K562 (cell line): ENCODE data around the gene LRRC74B. TPM values are rescaled to one million over a fixed set of nuclear protein-coding genes. Genes with fewer than 3 reads are reported as not detected.

Experiments
- ATF1 ChIP-seq, 2 experiments: fragments of 450-650 bp in 1 of 2; IDR thresholded peaks; 2 replicates each; pipeline ENCODE4 v1.6.1; 2016; ENCODE audit warnings: missing compliant biosample characterization in 1 of 2, missing genetic modification characterization in 1 of 2
- BACH1 ChIP-seq: fragments of 200-800 bp; sonication (Bioruptor generic); IDR thresholded peaks from 2 replicates; pipeline ENCODE4 v1.6.1; 2016; ENCODE audit warnings: missing genetic modification characterization, missing compliant biosample characterization
- CREM ChIP-seq: IDR thresholded peaks from 2 replicates; pipeline ENCODE4 v1.6.1; 2014; ENCODE audit warnings: antibody characterized with exemption, low read depth
- CSDE1 ChIP-seq, 2 experiments: fragments of 450-650 bp; IDR thresholded peaks; 2 replicates each; pipeline ENCODE4 v1.6.1; 2016; ENCODE audit warnings: mild to moderate bottlenecking in 1 of 2
- EP400 ChIP-seq: fragments of 450-650 bp; IDR thresholded peaks from 2 replicates; pipeline ENCODE4 v1.6.1; 2017; ENCODE audit warnings: antibody characterized with exemption, mild to moderate bottlenecking, moderate library complexity
- GABPB1 ChIP-seq: sonication (generic); formaldehyde crosslinking; IDR thresholded peaks from 2 replicates; pipeline ENCODE4 v1.8.0; 2022; ENCODE audit warnings: mild to moderate bottlenecking, missing genetic modification reagents
- MECOM ChIP-seq: fragments of 250-450 bp; sonication (Bioruptor Pico); IDR thresholded peaks from 2 replicates; pipeline ENCODE4 v1.8.0; 2022; ENCODE audit warnings: inconsistent platforms
- MLLT1 ChIP-seq, 2 experiments: fragments of 450-650 bp; IDR thresholded peaks; 2 replicates each; pipeline ENCODE4 v1.6.1; 2016
- MTA1 ChIP-seq: fragments of 450-650 bp; IDR thresholded peaks from 2 replicates; pipeline ENCODE4 v1.6.1; 2017; ENCODE audit warnings: borderline replicate concordance
- NFE2L1 ChIP-seq: fragments of 450-650 bp; IDR thresholded peaks from 2 replicates; pipeline ENCODE4 v1.6.1; 2016; ENCODE audit warnings: missing genetic modification characterization, low read depth, mild to moderate bottlenecking, missing compliant biosample characterization, moderate library complexity, borderline replicate concordance
- POLR2H ChIP-seq: IDR thresholded peaks from 2 replicates; pipeline ENCODE4 v1.6.1; 2016; ENCODE audit warnings: missing genetic modification characterization, low read depth, mild to moderate bottlenecking, control low read depth, missing compliant biosample characterization, moderate library complexity
- POLR3A ChIP-seq: IDR thresholded peaks from 2 replicates; pipeline ENCODE4 v1.6.1; 2011; ENCODE audit warnings: borderline replicate concordance, mild to moderate bottlenecking, moderate library complexity; ENCODE audit not compliant: insufficient read length, insufficient read depth; ENCODE audit errors: extremely low read depth
- POLR3G ChIP-seq: IDR thresholded peaks from 2 replicates; pipeline ENCODE4 v1.6.1; 2011; ENCODE audit not compliant: insufficient read length, insufficient replicate concordance; ENCODE audit errors: extremely low read depth
- RFX7 ChIP-seq: fragments of 250-450 bp; sonication (Bioruptor Pico); IDR thresholded peaks from 2 replicates; pipeline ENCODE4 v1.5.1; 2021; ENCODE audit warnings: mild to moderate bottlenecking
- TAF1 ChIP-seq: IDR thresholded peaks from 2 replicates; pipeline ENCODE4 v1.6.1; 2011; ENCODE audit warnings: mild to moderate bottlenecking, low read length, moderate library complexity; ENCODE audit not compliant: insufficient read depth, control insufficient read depth, severe bottlenecking; ENCODE audit errors: extremely low read depth
- ZC3H11A ChIP-seq: IDR thresholded peaks from 2 replicates; pipeline ENCODE4 v1.6.1; 2012; ENCODE audit warnings: low read depth, low read length, improper control_type of control experiment
- ZNF12 ChIP-seq: sonication (generic); formaldehyde crosslinking; IDR thresholded peaks from 2 replicates; pipeline ENCODE4 v1.4.0; 2020; ENCODE audit warnings: mild to moderate bottlenecking, missing genetic modification reagents
- ZNF121 ChIP-seq: sonication (generic); formaldehyde crosslinking; conservative IDR thresholded peaks from 2 replicates; pipeline ENCODE4 v1.8.0; 2022; ENCODE audit warnings: missing genetic modification reagents
- ZNF253 ChIP-seq: fragments of 250-450 bp; sonication (Bioruptor Pico); conservative IDR thresholded peaks from 2 replicates; pipeline ENCODE4 v1.6.1; 2021; ENCODE audit warnings: mild to moderate bottlenecking
- ZNF311 ChIP-seq: fragments of 250-450 bp; sonication (Bioruptor Pico); IDR thresholded peaks from 2 replicates; pipeline ENCODE4 v1.4.0; 2020; ENCODE audit warnings: mild to moderate bottlenecking, moderate library complexity
- ZNF507 ChIP-seq: conservative IDR thresholded peaks from 2 replicates; pipeline ENCODE4 v1.6.1; 2017; ENCODE audit warnings: missing genetic modification characterization, missing compliant biosample characterization
- ZNF57 ChIP-seq: fragments of 450-650 bp; formaldehyde crosslinking; IDR thresholded peaks from 2 replicates; pipeline ENCODE4 v1.4.0; 2020; ENCODE audit warnings: mild to moderate bottlenecking, moderate library complexity
- polyA plus RNA-seq, 8 experiments: library from polyadenylated mRNA; depleted of rRNA in 4 of 8; stranded (reverse) in 5 of 8; unstranded in 3 of 8; fragments of >200 nt; fragmentation: Nextera tagmentation in 2 of 8; fragmentation: Illumina TruSeq in 1 of 8; extraction: Ambion mirVana in 2 of 8; extraction: Trizol in 1 of 8; gene quantifications; 2 replicates each; pipeline versions ENCODE4 v1.2.1 to v1.2.3, GENCODE V29; 2011 to 2014; ENCODE audit warnings: inconsistent platforms in 1 of 8, missing spikeins in 1 of 8
- total RNA-seq, 7 experiments: library from RNA; depleted of rRNA in 6 of 7; stranded (reverse); fragments of >200 nt in 6 of 7; fragmentation: Illumina TruSeq in 2 of 7; extraction: Trizol in 2 of 7; gene quantifications; 2 replicates each; pipeline versions ENCODE4 v1.2.1 to v1.2.3, GENCODE V29; 2011 to 2021; ENCODE audit warnings: low replicate concordance in 1 of 7
- TF ChIP-seq, protein P1 (sequence below): fragments of 250-450 bp; sonication (Bioruptor Pico); IDR thresholded peaks from 2 replicates; pipeline ENCODE4 v1.5.0; 2021; ENCODE audit warnings: mild to moderate bottlenecking, borderline replicate concordance
- TF ChIP-seq, protein P2 (sequence below): sonication (generic); IDR thresholded peaks from 2 replicates; pipeline ENCODE4 v1.6.1; 2016
- TF ChIP-seq, protein P3 (sequence below): sonication (generic); formaldehyde crosslinking; IDR thresholded peaks from 2 replicates; pipeline ENCODE4 v1.8.0; 2022; ENCODE audit warnings: mild to moderate bottlenecking, missing genetic modification reagents

Gene LRRC74B
- total and polyA plus RNA-seq, 9 of the 15 experiments (the other 6 are each of a cell fraction or from before 2014, with no cell fraction given), result not detected

DNA sequence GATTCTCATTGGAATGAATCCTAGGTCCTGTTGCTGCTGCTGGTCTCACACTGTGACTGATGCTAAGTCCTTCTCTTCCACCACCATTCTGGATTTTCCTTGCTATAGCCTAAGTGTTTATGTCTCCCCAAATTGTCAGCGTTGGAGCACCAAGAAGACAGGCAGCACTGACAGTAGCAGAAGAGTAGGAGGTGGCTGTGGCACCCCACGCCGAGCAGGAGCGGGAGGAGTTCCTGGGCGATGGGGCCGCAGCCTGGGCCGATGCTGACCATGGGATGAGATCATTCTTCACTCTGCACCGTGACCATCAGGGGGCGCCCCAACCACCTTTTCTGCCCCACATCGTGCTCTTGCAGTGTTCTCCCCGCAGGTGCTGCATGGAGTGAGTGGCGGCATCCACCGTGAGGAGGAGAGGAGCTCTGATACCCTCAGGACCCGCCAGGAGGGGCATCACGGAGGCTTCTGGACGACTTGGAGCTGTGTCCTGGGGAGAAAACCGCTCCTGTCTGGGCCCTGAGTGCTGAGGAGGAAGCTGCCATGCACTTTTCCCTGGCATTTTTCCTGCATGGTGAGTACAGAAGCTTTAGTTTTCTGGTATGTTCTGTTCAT lies 57.0 kb downstream of the LRRC74B start (continued):
- TF ChIP-seq MTA1 (no peak), CSDE1 (IDR thresholded peaks at IDR 0.05) (no peak), RFX7 (CRISPR knock-in tag) (no peak), POLR3G (no peak), ZNF12 (CRISPR knock-in tag) (peak; percentile 92), ZNF311 (CRISPR knock-in tag) (no peak), ATF1 (CRISPR knock-in tag; IDR thresholded peaks at IDR 0.05) (no peak), ATF1 (tag; IDR thresholded peaks at IDR 0.05) (no peak), NFE2L1 (tag) (no peak), ZNF507 (no peak), ZNF121 (no peak), MECOM (no peak; the same call in 1 of the 2 replicates), BACH1 (no peak), GABPB1 (CRISPR knock-in tag) (no peak; the same call in 1 of the 2 replicates), ZNF57 (CRISPR knock-in tag) (no peak; the same call in 1 of the 2 replicates), ZNF253 (no peak), EP400 (peak; percentile 59; the same call in 1 of the 2 replicates), TAF1 (no peak), CREM (no peak), ZC3H11A (no peak; the same call in 1 of the 2 replicates), POLR2H (tag) (no peak), MLLT1 (IDR thresholded peaks at IDR 0.05) (no peak), POLR3A (no peak)
- TF ChIP-seq, protein P1, sequence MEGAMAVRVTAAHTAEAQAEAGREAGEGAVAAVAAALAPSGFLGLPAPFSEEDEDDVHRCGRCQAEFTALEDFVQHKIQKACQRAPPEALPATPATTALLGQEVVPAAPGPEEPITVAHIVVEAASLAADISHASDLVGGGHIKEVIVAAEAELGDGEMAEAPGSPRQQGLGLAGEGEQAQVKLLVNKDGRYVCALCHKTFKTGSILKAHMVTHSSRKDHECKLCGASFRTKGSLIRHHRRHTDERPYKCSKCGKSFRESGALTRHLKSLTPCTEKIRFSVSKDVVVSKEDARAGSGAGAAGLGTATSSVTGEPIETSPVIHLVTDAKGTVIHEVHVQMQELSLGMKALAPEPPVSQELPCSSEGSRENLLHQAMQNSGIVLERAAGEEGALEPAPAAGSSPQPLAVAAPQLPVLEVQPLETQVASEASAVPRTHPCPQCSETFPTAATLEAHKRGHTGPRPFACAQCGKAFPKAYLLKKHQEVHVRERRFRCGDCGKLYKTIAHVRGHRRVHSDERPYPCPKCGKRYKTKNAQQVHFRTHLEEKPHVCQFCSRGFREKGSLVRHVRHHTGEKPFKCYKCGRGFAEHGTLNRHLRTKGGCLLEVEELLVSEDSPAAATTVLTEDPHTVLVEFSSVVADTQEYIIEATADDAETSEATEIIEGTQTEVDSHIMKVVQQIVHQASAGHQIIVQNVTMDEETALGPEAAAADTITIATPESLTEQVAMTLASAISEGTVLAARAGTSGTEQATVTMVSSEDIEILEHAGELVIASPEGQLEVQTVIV (CRISPR knock-in tag), result no peak
- TF ChIP-seq, protein P2, sequence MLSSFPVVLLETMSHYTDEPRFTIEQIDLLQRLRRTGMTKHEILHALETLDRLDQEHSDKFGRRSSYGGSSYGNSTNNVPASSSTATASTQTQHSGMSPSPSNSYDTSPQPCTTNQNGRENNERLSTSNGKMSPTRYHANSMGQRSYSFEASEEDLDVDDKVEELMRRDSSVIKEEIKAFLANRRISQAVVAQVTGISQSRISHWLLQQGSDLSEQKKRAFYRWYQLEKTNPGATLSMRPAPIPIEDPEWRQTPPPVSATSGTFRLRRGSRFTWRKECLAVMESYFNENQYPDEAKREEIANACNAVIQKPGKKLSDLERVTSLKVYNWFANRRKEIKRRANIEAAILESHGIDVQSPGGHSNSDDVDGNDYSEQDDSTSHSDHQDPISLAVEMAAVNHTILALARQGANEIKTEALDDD, result no peak
- TF ChIP-seq, protein P3, sequence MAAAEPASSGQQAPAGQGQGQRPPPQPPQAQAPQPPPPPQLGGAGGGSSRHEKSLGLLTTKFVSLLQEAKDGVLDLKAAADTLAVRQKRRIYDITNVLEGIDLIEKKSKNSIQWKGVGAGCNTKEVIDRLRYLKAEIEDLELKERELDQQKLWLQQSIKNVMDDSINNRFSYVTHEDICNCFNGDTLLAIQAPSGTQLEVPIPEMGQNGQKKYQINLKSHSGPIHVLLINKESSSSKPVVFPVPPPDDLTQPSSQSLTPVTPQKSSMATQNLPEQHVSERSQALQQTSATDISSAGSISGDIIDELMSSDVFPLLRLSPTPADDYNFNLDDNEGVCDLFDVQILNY (CRISPR knock-in tag), result peak; percentile 78; the same call in 1 of the 2 replicates
